Loucy (cell line): ENCODE data around the gene DPH3.

ENCODE experiments used
- CTCF ChIP-seq: fragments of 200-600 bp; sonication (generic); conservative IDR thresholded peaks from 2 replicates; pipeline ENCODE4 v1.5.1; 2014; ENCODE audit warnings: mild to moderate bottlenecking, antibody characterized with exemption, low read length
- EZH2phosphoT487 ChIP-seq: fragments of 200-600 bp; IDR thresholded peaks from 2 replicates; pipeline ENCODE4 v1.6.1; 2018; ENCODE audit warnings: antibody characterized with exemption, mild to moderate bottlenecking, moderate library complexity, borderline replicate concordance

GRCh38 chr3:16243706-16244490, 20.8 kb downstream of the DPH3 start:
- TF ChIP-seq CTCF, result no peak
- no peak for TF ChIP-seq EZH2phosphoT487
